ENCODE measurements around the gene FILIP1L. TPM values are rescaled to one million over a fixed set of nuclear protein-coding genes. Genes with fewer than 3 reads are reported as not detected.

FILIP1L gene
- total and polyA plus RNA-seq, 2 donors (not counting 1 experiment from before 2014, with no cell fraction given) = 0.32 to 0.48 TPM

DNA sequence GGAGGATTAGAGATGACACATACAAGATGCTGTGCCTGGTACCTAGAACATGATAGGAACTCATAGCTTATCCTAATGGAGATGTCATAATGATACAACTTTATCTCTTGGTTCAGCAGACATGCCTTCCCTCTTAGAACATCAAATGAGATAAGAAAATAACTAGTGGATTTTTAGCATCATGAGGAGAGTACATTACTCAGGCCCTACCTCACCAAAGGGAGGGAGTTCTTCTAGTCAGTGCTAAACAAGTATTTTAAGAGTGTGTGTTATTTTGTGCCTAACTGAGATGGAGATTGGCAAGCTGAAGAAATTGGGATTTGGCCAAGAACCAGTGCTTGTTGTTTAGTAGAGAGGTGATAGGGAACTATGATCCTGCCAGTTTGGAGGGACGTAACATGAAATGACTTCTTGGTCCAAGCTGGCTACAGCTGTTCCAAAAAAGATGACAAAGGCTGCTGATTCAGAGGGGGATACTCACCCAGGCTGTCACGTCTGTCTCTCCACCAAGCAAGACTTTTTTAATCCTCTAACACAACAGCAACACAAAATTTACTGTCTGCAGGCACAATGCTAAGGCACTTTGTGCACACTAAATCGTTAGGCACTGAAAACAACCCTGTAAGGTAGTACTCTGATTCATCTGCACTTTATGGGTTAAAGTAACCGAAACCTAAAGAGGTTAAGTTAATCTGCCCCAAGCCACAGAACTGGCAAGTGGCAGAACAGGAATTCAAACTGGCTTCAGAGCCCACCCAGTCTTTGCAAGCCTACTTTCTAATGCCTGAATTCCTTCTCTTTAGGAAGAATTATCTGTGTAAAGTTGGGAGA is 170.2 kb downstream of the FILIP1L start:
- intact Hi-C loops (cut with micrococcal nuclease) = no loop called here
- H3K9ac ChIP-seq (ENCODE audit: low read length) = no peak overlapping the region
- no peak for ATAC-seq (ENCODE audit: low read depth)

DNA sequence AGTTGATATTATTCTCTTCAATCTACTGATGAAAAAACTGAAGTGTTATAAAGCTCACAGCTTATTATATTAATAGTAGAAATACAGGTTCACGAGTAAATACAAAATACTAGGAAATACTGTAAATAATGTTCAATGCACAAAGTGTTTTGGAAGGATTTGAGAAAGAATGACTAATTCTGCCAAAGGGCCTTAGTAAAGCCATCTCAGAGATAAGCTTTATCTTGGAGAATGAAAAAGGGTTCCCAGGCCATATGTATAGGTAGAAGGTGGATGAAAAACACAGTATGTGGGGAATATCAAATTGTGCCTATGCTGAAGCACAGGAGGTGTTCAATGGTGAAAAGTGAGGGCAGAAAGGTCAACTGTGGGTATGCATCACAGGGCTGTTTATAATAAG is 173.1 kb downstream of the FILIP1L start:
- peaks cover 12 to 14% of the 10 kb centered on the region in 2 donors for H3K4me1 ChIP-seq (ENCODE audit: control insufficient read depth in 2 of 2, insufficient read depth in 2 of 2, low read length in 2 of 2)
- intact Hi-C loops (cut with micrococcal nuclease) = no loop called here
- CTCF ChIA-PET = interaction anchor here (1.4 kb wide), 1 partner anchor 127 kb away, joined by 3 read pairs; no protein-coding TSS in a partner anchor
- no peak overlapping the region for H3K9ac ChIP-seq (ENCODE audit: low read length)
- H2AFZ ChIP-seq (ENCODE audit: insufficient read depth, low read depth, low read length, poor library complexity, severe bottlenecking) = no peak overlapping the region
- H3K27me3 ChIP-seq (replicated peaks in 1 of 4; ENCODE audit: control extremely low read depth in 1 of 4, control insufficient read depth in 3 of 4, insufficient read depth in 4 of 4, low read length in 3 of 4) = no peaks in the 10 kb centered on the region
- WGBS (ENCODE audit: insufficient coverage) = no CpG with 5 or more reads among the region's 1 CpG
- no peak overlapping the region for H3K4me2 ChIP-seq (replicated peaks; ENCODE audit: low read depth, low read length, poor library complexity, severe bottlenecking)
- no peak overlapping the region for H3K27ac ChIP-seq (ENCODE audit: low read length in 2 of 2)
- H3K27ac Mint-ChIP-seq = no peak overlapping the region
- no peak overlapping the region for H3K4me3 ChIP-seq (ENCODE audit: control extremely low read depth in 1 of 5, extremely low read depth in 1 of 5, insufficient read depth in 1 of 5, low read depth in 2 of 5, low read length in 4 of 5)
- H3K4me3 Mint-ChIP-seq = no peak overlapping the region
- ATAC-seq (ENCODE audit: low read depth) (no peak), DNase-seq (no peak)
- H3K36me3 ChIP-seq (replicated peaks in 1 of 2; ENCODE audit: control extremely low read depth in 1 of 2, control insufficient read depth in 1 of 2, extremely low read depth in 1 of 2, insufficient read depth in 2 of 2, low read length in 1 of 2) = no peaks in the 10 kb centered on the region
- H3K27me3 Mint-ChIP-seq = no peaks in the 10 kb centered on the region
- no peaks in the 10 kb centered on the region for H4K20me1 ChIP-seq (ENCODE audit: control insufficient read depth, insufficient read depth, low read length, poor library complexity, severe bottlenecking)
- POLR2A ChIA-PET = no interaction called here
- H3K79me2 ChIP-seq (ENCODE audit: control insufficient read depth, insufficient read depth, low read length) = no peaks in the 10 kb centered on the region
- no peaks in the 10 kb centered on the region for H3K9me3 Mint-ChIP-seq (ENCODE audit: insufficient read depth)
- TF ChIP-seq EZH2 (IDR thresholded peaks at IDR 0.05; ENCODE audit: borderline replicate concordance, insufficient read depth, low read depth, low read length, poor library complexity, severe bottlenecking) = no peak
- TF ChIP-seq, protein P1, sequence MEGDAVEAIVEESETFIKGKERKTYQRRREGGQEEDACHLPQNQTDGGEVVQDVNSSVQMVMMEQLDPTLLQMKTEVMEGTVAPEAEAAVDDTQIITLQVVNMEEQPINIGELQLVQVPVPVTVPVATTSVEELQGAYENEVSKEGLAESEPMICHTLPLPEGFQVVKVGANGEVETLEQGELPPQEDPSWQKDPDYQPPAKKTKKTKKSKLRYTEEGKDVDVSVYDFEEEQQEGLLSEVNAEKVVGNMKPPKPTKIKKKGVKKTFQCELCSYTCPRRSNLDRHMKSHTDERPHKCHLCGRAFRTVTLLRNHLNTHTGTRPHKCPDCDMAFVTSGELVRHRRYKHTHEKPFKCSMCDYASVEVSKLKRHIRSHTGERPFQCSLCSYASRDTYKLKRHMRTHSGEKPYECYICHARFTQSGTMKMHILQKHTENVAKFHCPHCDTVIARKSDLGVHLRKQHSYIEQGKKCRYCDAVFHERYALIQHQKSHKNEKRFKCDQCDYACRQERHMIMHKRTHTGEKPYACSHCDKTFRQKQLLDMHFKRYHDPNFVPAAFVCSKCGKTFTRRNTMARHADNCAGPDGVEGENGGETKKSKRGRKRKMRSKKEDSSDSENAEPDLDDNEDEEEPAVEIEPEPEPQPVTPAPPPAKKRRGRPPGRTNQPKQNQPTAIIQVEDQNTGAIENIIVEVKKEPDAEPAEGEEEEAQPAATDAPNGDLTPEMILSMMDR (IDR thresholded peaks at IDR 0.05) = no peak
- H3K4me1 Mint-ChIP-seq = peaks cover 29% of the 10 kb centered on the region
- H3K9me3 ChIP-seq (ENCODE audit: control extremely low read depth in 1 of 3, control insufficient read depth in 2 of 3, insufficient read depth in 1 of 3, low read length in 2 of 3) = no peaks in the 10 kb centered on the region

More for the DNA sequence above, 170.2 kb downstream of the FILIP1L start:
- TF ChIP-seq, protein P1 (IDR thresholded peaks at IDR 0.05) = no peak
- no peak for TF ChIP-seq EZH2 (IDR thresholded peaks at IDR 0.05; ENCODE audit: borderline replicate concordance, insufficient read depth, low read depth, low read length, poor library complexity, severe bottlenecking)
- H3K79me2 ChIP-seq (ENCODE audit: control insufficient read depth, insufficient read depth, low read length) = no peaks in the 10 kb centered on the region
- no peaks in the 10 kb centered on the region for H4K20me1 ChIP-seq (ENCODE audit: control insufficient read depth, insufficient read depth, low read length, poor library complexity, severe bottlenecking)
- no peak overlapping the region for H3K27ac ChIP-seq (ENCODE audit: low read length in 2 of 2)
- H3K9me3 ChIP-seq (ENCODE audit: control extremely low read depth in 1 of 3, control insufficient read depth in 2 of 3, insufficient read depth in 1 of 3, low read length in 2 of 3) = no peaks in the 10 kb centered on the region
- no peaks in the 10 kb centered on the region for H3K4me1 ChIP-seq (ENCODE audit: control insufficient read depth in 2 of 2, insufficient read depth in 2 of 2, low read length in 2 of 2)
- H3K9me3 Mint-ChIP-seq (ENCODE audit: insufficient read depth) = no peaks in the 10 kb centered on the region
- peaks cover 8% of the 10 kb centered on the region for H3K4me1 Mint-ChIP-seq
- H3K4me2 ChIP-seq (replicated peaks; ENCODE audit: low read depth, low read length, poor library complexity, severe bottlenecking) = no peak overlapping the region
- H3K27me3 Mint-ChIP-seq = no peaks in the 10 kb centered on the region
- no peak overlapping the region for H3K4me3 ChIP-seq (ENCODE audit: control extremely low read depth in 1 of 5, extremely low read depth in 1 of 5, insufficient read depth in 1 of 5, low read depth in 2 of 5, low read length in 4 of 5)
- no peak for DNase-seq
- H3K27me3 ChIP-seq (replicated peaks in 1 of 4; ENCODE audit: control extremely low read depth in 1 of 4, control insufficient read depth in 3 of 4, insufficient read depth in 4 of 4, low read length in 3 of 4) = no peaks in the 10 kb centered on the region
- ChIA-PET CTCF (no interaction called here), POLR2A (no interaction called here)
- no peak overlapping the region for H2AFZ ChIP-seq (ENCODE audit: insufficient read depth, low read depth, low read length, poor library complexity, severe bottlenecking)
- no peaks in the 10 kb centered on the region for H3K36me3 ChIP-seq (replicated peaks in 1 of 2; ENCODE audit: control extremely low read depth in 1 of 2, control insufficient read depth in 1 of 2, extremely low read depth in 1 of 2, insufficient read depth in 2 of 2, low read length in 1 of 2)
- H3K27ac Mint-ChIP-seq = no peak overlapping the region
- H3K4me3 Mint-ChIP-seq = no peak overlapping the region
- 97% methylated on average over 4 of the region's 4 CpGs for WGBS (ENCODE audit: insufficient coverage)

Data from B cell (primary cell).